Astrocyte (in vitro differentiated cells and primary cell): ENCODE measurements around the gene UTS2B. TPM values are rescaled to one million over a fixed set of nuclear protein-coding genes. Genes with fewer than 3 reads are reported as not detected.

Experiments
- DNase-seq: peaks from one replicate; pipeline ENCODE4 v3.0.0-alpha.2; 2010; ENCODE audit warnings: low read depth
- FAIRE-seq: peaks from 2 replicates; lab custom pipeline; 2011; peaks lifted over from hg19 to GRCh38; lab: Jason Lieb, UNC
- H2AFZ ChIP-seq: 2 replicates; pipeline ENCODE4 v1.6.0; 2012; ENCODE audit warnings: low read depth, low read length, inconsistent platforms
- H3K27ac ChIP-seq: 2 replicates; pipeline ENCODE4 v1.5.1; 2011; ENCODE audit warnings: low read depth, low read length, inconsistent platforms
- H3K27me3 ChIP-seq: 2 replicates; pipeline ENCODE4 v1.6.0; 2011; ENCODE audit warnings: low read length, inconsistent platforms; ENCODE audit not compliant: insufficient read depth
- H3K36me3 ChIP-seq: 2 replicates; pipeline ENCODE4 v1.5.1; 2011; ENCODE audit warnings: low read length, inconsistent platforms; ENCODE audit not compliant: insufficient read depth
- H3K4me1 ChIP-seq: 2 replicates; pipeline ENCODE4 v1.5.1; 2011; ENCODE audit warnings: low read length, inconsistent platforms; ENCODE audit not compliant: insufficient read depth
- H3K4me2 ChIP-seq: 2 replicates; pipeline ENCODE4 v1.6.0; 2012; ENCODE audit warnings: low read length, inconsistent platforms
- H3K4me3 ChIP-seq: 2 replicates; pipeline ENCODE4 v1.5.1; 2011; ENCODE audit warnings: low read depth, mild to moderate bottlenecking, low read length, inconsistent platforms; ENCODE audit not compliant: insufficient read depth
- H3K79me2 ChIP-seq: 2 replicates; pipeline ENCODE4 v1.6.0; 2012; ENCODE audit warnings: mild to moderate bottlenecking, low read length, inconsistent platforms; ENCODE audit not compliant: insufficient read depth
- H3K9ac ChIP-seq: 2 replicates; pipeline ENCODE4 v1.6.0; 2012; ENCODE audit warnings: mild to moderate bottlenecking, low read length, inconsistent platforms
- H3K9me3 ChIP-seq: 2 replicates; pipeline ENCODE4 v1.5.1; 2012; ENCODE audit warnings: low read depth, mild to moderate bottlenecking, low read length, inconsistent platforms; ENCODE audit not compliant: insufficient read depth
- H4K20me1 ChIP-seq: 2 replicates; pipeline ENCODE4 v1.6.0; 2012; ENCODE audit warnings: low read length, inconsistent platforms; ENCODE audit not compliant: insufficient read depth
- H3K27ac Mint-ChIP-seq: one replicate; pipeline ENCODE4 v1.8.0; 2021; ENCODE audit warnings: mild to moderate bottlenecking, mixed read lengths; ENCODE audit not compliant: unreplicated experiment
- H3K27me3 Mint-ChIP-seq: one replicate; pipeline ENCODE4 v1.8.0; 2021; ENCODE audit warnings: low read depth, mixed read lengths; ENCODE audit not compliant: unreplicated experiment
- H3K36me3 Mint-ChIP-seq: one replicate; pipeline ENCODE4 v1.8.0; 2021; ENCODE audit warnings: low read depth, mixed read lengths; ENCODE audit not compliant: unreplicated experiment
- H3K4me1 Mint-ChIP-seq: one replicate; pipeline ENCODE4 v1.8.0; 2021; ENCODE audit warnings: low read depth, mixed read lengths; ENCODE audit not compliant: unreplicated experiment
- H3K4me3 Mint-ChIP-seq: one replicate; pipeline ENCODE4 v1.8.0; 2021; ENCODE audit warnings: mild to moderate bottlenecking, moderate library complexity, mixed read lengths; ENCODE audit not compliant: unreplicated experiment
- H3K9me3 Mint-ChIP-seq: one replicate; pipeline ENCODE4 v1.8.0; 2021; ENCODE audit warnings: mild to moderate bottlenecking, mixed read lengths; ENCODE audit not compliant: unreplicated experiment
- CTCF ChIP-seq: IDR thresholded peaks from 2 replicates; pipeline ENCODE4 v1.5.1; 2011; ENCODE audit warnings: low read depth, mild to moderate bottlenecking, inconsistent platforms, low read length, moderate library complexity; ENCODE audit not compliant: insufficient read depth
- EZH2 ChIP-seq: IDR thresholded peaks from 2 replicates; pipeline ENCODE4 v1.6.1; 2012; ENCODE audit warnings: mild to moderate bottlenecking, low read length, inconsistent platforms; ENCODE audit not compliant: insufficient read depth
- total RNA-seq: library from RNA; stranded (reverse); gene quantifications from 2 replicates; pipeline ENCODE4 v1.2.1, GENCODE V29; 2021

UTS2B gene
- total RNA-seq, 1 donor from 2014 or later, result 0.75 TPM

DNA sequence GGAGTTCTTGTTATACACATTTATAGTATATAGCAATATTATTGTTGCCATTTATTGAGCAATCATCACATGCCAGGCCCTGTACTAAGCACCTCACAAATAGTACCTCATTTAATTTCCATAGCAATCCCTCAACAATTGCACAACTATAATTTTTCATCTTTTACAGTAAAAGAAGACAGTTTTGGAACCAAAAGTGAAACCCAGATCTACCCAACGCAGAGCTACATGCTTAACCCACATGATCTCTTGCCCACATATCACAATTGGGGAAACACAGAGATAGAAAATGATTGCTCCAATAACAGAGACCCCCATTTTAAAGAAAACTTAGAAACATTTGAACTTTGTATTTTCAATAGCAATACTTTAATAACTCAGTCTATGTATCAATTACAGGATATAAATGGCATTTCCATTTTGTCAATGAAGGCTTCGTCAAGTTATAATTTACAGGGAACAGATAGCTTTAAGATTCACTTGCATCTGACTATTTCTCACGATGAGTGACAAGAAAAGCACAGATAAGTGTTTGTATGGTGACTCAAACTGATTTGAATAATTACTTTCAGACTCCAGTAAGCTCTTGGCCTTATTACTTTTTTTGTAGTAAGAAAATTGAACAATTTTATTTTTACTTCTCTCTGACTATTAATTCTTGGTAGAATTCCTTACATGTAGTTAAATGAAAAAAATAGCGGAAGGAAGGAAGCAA is 39.9 kb downstream of the UTS2B start:
- Mint-ChIP-seq H3K4me3 (no peak overlapping the region), H3K27ac (no peak overlapping the region)

GRCh38 chr3:191283400-191283799 is 46.9 kb downstream of the UTS2B start:
- Histone ChIP-seq H3K27me3 (no peaks in the 10 kb centered on the region), H3K4me1 (no peaks in the 10 kb centered on the region), H2AFZ (no peak overlapping the region), H4K20me1 (no peaks in the 10 kb centered on the region), H3K9ac (no peak overlapping the region), H3K4me2 (no peak overlapping the region), H3K27ac (no peak overlapping the region), H3K4me3 (no peak overlapping the region), H3K9me3 (no peaks in the 10 kb centered on the region), H3K36me3 (no peaks in the 10 kb centered on the region), H3K79me2 (no peaks in the 10 kb centered on the region)
- Mint-ChIP-seq H3K27me3 (no peaks in the 10 kb centered on the region), H3K4me1 (no peaks in the 10 kb centered on the region), H3K36me3 (no peaks in the 10 kb centered on the region), H3K9me3 (no peaks in the 10 kb centered on the region), H3K4me3 (no peak overlapping the region), H3K27ac (no peak overlapping the region)
- no peak for FAIRE-seq
- TF ChIP-seq EZH2, result no peak
- no peak for TF ChIP-seq CTCF
- no peak for DNase-seq

More for the DNA sequence above, 39.9 kb downstream of the UTS2B start:
- TF ChIP-seq EZH2, result no peak
- TF ChIP-seq CTCF, result no peak
- Histone ChIP-seq H3K4me2 (no peak overlapping the region), H3K36me3 (no peaks in the 10 kb centered on the region), H3K9me3 (no peaks in the 10 kb centered on the region), H3K9ac (no peak overlapping the region), H3K4me1 (no peaks in the 10 kb centered on the region), H3K4me3 (no peak overlapping the region), H4K20me1 (no peaks in the 10 kb centered on the region), H3K27ac (no peak overlapping the region), H3K27me3 (no peaks in the 10 kb centered on the region), H3K79me2 (no peaks in the 10 kb centered on the region), H2AFZ (no peak overlapping the region)
- Mint-ChIP-seq H3K36me3 (no peaks in the 10 kb centered on the region), H3K27me3 (no peaks in the 10 kb centered on the region), H3K4me1 (peaks cover 2% of the 10 kb centered on the region), H3K9me3 (no peaks in the 10 kb centered on the region)
- peak; percentile 10 for DNase-seq
- FAIRE-seq, result peak; percentile 49
